B cell (primary cell): ENCODE measurements around the gene RNF10. TPM values are rescaled to one million over a fixed set of nuclear protein-coding genes. Genes with fewer than 3 reads are reported as not detected.

Experiments
- ATAC-seq: fragments of 200-7000 bp; cut with Tn5 transposase; one replicate; pipeline ENCODE4 v1.10.0; 2021; ENCODE audit warnings: low read depth, mild to moderate bottlenecking, moderate number of reproducible peaks, moderate library complexity
- CTCF ChIA-PET: fragments of 350-600 bp; sonication (Branson Sonifier 250); formaldehyde crosslinking; loops from one replicate; lab custom pipeline; 2021; ENCODE audit warnings: antibody characterized with exemption, inconsistent platforms; lab: Charles Lee
- POLR2A ChIA-PET: fragments of 350-600 bp; sonication (Branson Sonifier 250); formaldehyde crosslinking; loops from one replicate; lab custom pipeline; 2021; ENCODE audit warnings: antibody characterized with exemption; lab: Charles Lee
- DNase-seq: peaks from one replicate; pipeline ENCODE4 v3.0.0; 2013
- H2AFZ ChIP-seq: 2 replicates; pipeline ENCODE4 v1.6.1; 2012; ENCODE audit warnings: mild to moderate bottlenecking, low read depth, low read length; ENCODE audit not compliant: insufficient read depth, poor library complexity, severe bottlenecking
- H3K27ac ChIP-seq, 2 donors: 1 replicate in 1 of 2; 2 replicates in 1 of 2; pipeline ENCODE4 v1.5.1; 2012 to 2013; ENCODE audit warnings: low read length in 2 of 2, mild to moderate bottlenecking in 2 of 2, moderate library complexity in 1 of 2
- H3K27me3 ChIP-seq, 4 experiments: fragments of 200-600 bp in 1 of 4; sonication (generic) in 1 of 4; replicated peaks in 1 of 4; 1 replicate in 2 of 4; 2 replicates in 2 of 4; pipeline versions ENCODE4 v1.6.1 to v1.7.0; 2013 to 2016; ENCODE audit warnings: low read length in 3 of 4, mild to moderate bottlenecking in 2 of 4, mixed read lengths in 1 of 4, moderate library complexity in 1 of 4; ENCODE audit not compliant: insufficient read depth in 4 of 4, control insufficient read depth in 3 of 4; ENCODE audit errors: control extremely low read depth in 1 of 4
- H3K36me3 ChIP-seq, 2 experiments: replicated peaks in 1 of 2; 1 replicate in 1 of 2; 2 replicates in 1 of 2; pipeline versions ENCODE4 v1.6.1 to v1.7.1; 2013; ENCODE audit warnings: low read length in 1 of 2; ENCODE audit not compliant: insufficient read depth in 2 of 2, control insufficient read depth in 1 of 2; ENCODE audit errors: control extremely low read depth in 1 of 2, extremely low read depth in 1 of 2
- H3K4me1 ChIP-seq, 2 donors: fragments of 200-600 bp in 1 of 2; sonication (generic) in 1 of 2; 1 replicate in 1 of 2; 2 replicates in 1 of 2; pipeline versions ENCODE4 v1.5.1 to v1.6.1; 2013 to 2017; ENCODE audit warnings: low read length in 2 of 2; ENCODE audit not compliant: control insufficient read depth in 2 of 2, insufficient read depth in 2 of 2
- H3K4me2 ChIP-seq: replicated peaks from 2 replicates; pipeline ENCODE3; 2012; ENCODE audit warnings: mild to moderate bottlenecking, low read depth, low read length; ENCODE audit not compliant: poor library complexity, severe bottlenecking
- H3K4me3 ChIP-seq, 5 experiments: fragments of 200-600 bp in 1 of 5; sonication (generic) in 1 of 5; 1 replicate in 3 of 5; 2 replicates in 2 of 5; pipeline versions ENCODE4 v1.5.1 to v1.7.0; 2011 to 2016; ENCODE audit warnings: low read length in 4 of 5, mild to moderate bottlenecking in 4 of 5, low read depth in 2 of 5, control low read depth in 1 of 5, moderate library complexity in 1 of 5; ENCODE audit not compliant: insufficient read depth in 1 of 5; ENCODE audit errors: control extremely low read depth in 1 of 5, extremely low read depth in 1 of 5
- H3K79me2 ChIP-seq: fragments of 200-600 bp; sonication (generic); one replicate; pipeline ENCODE4 v1.6.0; 2016; ENCODE audit warnings: low read length; ENCODE audit not compliant: control insufficient read depth, insufficient read depth
- H3K9ac ChIP-seq: fragments of 200-600 bp; sonication (generic); 2 replicates; pipeline ENCODE4 v1.6.1; 2017; ENCODE audit warnings: mild to moderate bottlenecking, low read length, moderate library complexity
- H3K9me3 ChIP-seq, 3 donors: one replicate each; pipeline versions ENCODE4 v1.6.1 to v1.7.1; 2013; ENCODE audit warnings: low read length in 2 of 3; ENCODE audit not compliant: control insufficient read depth in 2 of 3, insufficient read depth in 1 of 3; ENCODE audit errors: control extremely low read depth in 1 of 3
- H4K20me1 ChIP-seq: 2 replicates; pipeline ENCODE4 v1.6.0; 2012; ENCODE audit warnings: mild to moderate bottlenecking, low read length; ENCODE audit not compliant: insufficient read depth, control insufficient read depth, poor library complexity, severe bottlenecking
- H3K27ac Mint-ChIP-seq: one replicate; pipeline ENCODE4 v1.8.0; 2021; ENCODE audit warnings: mixed read lengths
- H3K27me3 Mint-ChIP-seq: one replicate; pipeline ENCODE4 v1.8.0; 2021; ENCODE audit warnings: mixed read lengths
- H3K4me1 Mint-ChIP-seq: one replicate; pipeline ENCODE4 v1.8.0; 2021; ENCODE audit warnings: mixed read lengths
- H3K4me3 Mint-ChIP-seq: one replicate; pipeline ENCODE4 v1.8.0; 2021; ENCODE audit warnings: mixed read lengths
- H3K9me3 Mint-ChIP-seq: one replicate; pipeline ENCODE4 v1.8.0; 2022; ENCODE audit warnings: mixed read lengths; ENCODE audit not compliant: insufficient read depth
- CTCF ChIP-seq: fragments of 200-600 bp; IDR thresholded peaks from one replicate; pipeline ENCODE4 v1.8.0; 2022; ENCODE audit warnings: antibody characterized with exemption, mild to moderate bottlenecking
- EZH2 ChIP-seq: IDR thresholded peaks from 2 replicates; pipeline ENCODE4 v1.6.1; 2012; ENCODE audit warnings: borderline replicate concordance, low read depth, mild to moderate bottlenecking, moderate library complexity, low read length; ENCODE audit not compliant: insufficient read depth, poor library complexity, severe bottlenecking
- WGBS: methylation state at CpG from one replicate; pipeline ENCODE4 v1.1.5; 2013; ENCODE audit warnings: missing lambda C conversion rate; ENCODE audit not compliant: insufficient coverage; 5-methylcytosine and 5-hydroxymethylcytosine counted together
- intact Hi-C: fragments of 100-400 bp; cut with micrococcal nuclease; formaldehyde crosslinking; loops from one replicate; pipeline ENCODE4 v1.10.0; 2022
- polyA plus RNA-seq: library from polyadenylated mRNA; depleted of rRNA; stranded (reverse); fragments of >200 nt; gene quantifications from 2 replicates; pipeline ENCODE4 v1.2.3, GENCODE V29; 2012
- total RNA-seq, 2 donors: library from RNA; stranded (reverse); fragments of 120-200 nt in 1 of 2; gene quantifications; 1 replicate in 1 of 2; 2 replicates in 1 of 2; pipeline versions ENCODE4 v1.2.3 to v1.2.4, GENCODE V29; 2013 to 2022

The RNF10 gene
- total and polyA plus RNA-seq, 2 donors (not counting 1 experiment from before 2014, with no cell fraction given), result 163 to 236 TPM

DNA sequence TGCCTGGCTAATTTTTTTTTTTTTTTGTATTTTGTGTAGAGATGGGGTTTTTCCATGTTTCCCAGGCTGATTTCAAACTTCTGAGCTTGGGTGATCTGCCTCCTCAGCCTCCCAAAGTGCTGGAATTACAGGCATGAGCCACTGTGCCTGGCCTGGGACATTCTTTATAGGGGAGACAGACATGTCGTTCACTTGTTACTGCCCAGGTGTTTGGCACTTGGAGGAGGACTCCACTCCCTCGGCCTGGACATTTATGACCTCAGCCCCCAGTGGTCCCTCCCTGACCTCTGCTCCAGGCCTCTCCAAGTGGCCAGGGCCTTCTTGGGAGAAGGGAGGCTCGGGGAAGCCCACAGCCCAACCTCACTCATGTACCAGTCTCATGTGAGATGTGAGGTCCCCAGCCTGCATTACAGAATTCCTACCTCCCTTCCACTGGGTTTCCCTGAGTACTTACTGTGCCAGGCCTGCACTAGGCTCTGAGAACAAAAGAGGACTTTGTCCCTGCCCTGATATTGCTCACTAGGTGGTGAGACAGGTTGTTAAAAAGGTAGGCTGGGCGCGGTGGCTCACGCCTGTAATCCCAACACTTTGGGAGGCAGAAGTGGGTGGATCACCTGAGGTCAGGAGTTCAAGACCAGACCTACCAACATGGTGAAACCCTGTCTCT lies 56.7 kb downstream of the RNF10 start:
- Mint-ChIP-seq H3K27me3 (peaks cover 3% of the 10 kb centered on the region), H3K4me1 (no peaks in the 10 kb centered on the region), H3K9me3 (no peaks in the 10 kb centered on the region), H3K4me3 (no peak overlapping the region), H3K27ac (no peak overlapping the region)
- Histone ChIP-seq H4K20me1 (no peaks in the 10 kb centered on the region), H2AFZ (no peak overlapping the region), H3K27ac (no peak overlapping the region), H3K27me3 (peaks cover 0 to 6% (median 2%) of the 10 kb centered on the region in 4 experiments), H3K4me2 (no peak overlapping the region), H3K9me3 (no peaks in the 10 kb centered on the region), H3K79me2 (no peaks in the 10 kb centered on the region), H3K9ac (no peak overlapping the region), H3K4me3 (no peak overlapping the region), H3K4me1 (no peaks in the 10 kb centered on the region), H3K36me3 (no peaks in the 10 kb centered on the region)
- intact Hi-C loops, result no loop called here
- ChIA-PET POLR2A (no interaction called here), CTCF (interaction anchor here (0.6 kb wide), 1 partner anchor 200 kb away, joined by 3 read pairs; no protein-coding TSS in a partner anchor)
- ATAC-seq (no peak), DNase-seq (no peak)
- 82% methylated on average over 6 of the region's 6 CpGs for WGBS
- no peak for TF ChIP-seq EZH2
- TF ChIP-seq CTCF, result no peak
